ENCODE measurements around the gene GATA3.

The GATA3 gene

DNA sequence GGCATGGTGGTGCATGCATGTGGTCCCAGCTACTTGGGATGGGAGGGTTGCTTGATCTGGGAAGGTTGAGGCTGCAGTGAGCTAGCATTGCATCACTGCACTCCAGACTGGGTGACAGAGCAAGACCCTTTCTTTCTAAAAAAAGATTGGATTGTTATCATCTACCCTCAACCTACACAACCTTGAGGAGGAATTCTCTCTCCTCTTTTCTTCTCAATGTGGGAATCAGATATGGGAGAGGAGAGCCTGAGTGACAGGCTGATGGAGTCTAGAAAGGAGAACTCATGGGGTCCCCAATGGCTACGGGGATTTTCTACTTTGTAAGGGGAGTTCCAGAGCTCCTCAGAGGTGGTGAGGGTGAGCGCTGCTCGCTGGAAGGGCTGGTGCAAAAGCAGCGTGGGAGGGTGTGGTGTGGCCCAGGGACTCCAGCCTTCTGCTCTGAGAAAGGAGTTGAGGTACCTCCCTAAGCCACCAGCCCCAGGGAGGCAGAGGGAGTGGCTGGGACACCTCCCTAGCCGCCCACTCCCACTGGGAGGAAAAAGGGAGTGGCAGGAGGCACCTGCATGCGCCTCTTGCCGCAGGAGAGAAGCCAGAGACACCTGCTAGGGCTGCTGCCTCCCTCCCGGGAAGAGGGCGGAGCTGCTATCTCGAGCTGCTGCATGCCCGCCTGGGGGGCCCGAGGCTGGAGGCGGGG, 48.4 kb downstream of the GATA3 start:
- DNase-seq, result no peak

DNA sequence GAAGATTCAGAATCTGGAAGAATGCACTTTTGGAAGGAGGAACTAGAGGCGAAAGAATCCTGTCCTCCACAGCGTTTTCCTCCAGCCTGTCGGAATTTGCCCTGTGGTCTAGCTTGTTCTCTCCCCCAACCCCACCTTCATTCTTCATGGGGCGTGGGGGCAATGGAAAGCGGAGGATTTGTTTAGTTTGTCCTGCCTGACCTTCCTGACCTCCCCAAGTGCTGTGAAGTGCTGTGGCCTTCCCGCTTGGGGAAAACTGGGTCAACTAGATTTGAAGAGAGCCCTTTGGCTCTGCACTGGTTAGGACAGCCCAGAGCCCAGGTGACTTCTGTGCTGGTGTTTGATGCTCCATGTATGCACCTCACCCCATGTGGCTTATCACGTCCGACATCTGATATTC, 49.1 kb downstream of the GATA3 start:
- no peak for DNase-seq

DNA sequence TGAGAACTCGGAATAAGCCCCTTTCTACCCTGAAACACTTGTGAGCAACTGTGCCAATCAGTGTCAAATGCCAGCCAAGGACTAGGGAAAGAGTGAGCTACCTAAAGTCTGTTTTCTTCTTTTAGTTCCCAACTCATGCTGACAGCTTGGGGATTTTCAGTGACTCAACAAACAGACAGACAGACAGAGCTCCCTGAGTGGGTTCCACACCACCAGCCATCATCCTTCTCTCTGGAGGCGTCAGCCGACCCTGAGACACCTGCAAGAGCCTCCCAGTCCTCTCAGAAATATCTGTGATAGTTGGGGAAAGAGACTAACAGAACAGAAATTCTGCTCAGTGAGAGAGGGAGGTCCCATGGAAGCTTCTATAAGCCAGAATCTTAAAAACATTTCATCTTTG, 49.5 kb downstream of the GATA3 start:
- DNase-seq, result no peak

DNA sequence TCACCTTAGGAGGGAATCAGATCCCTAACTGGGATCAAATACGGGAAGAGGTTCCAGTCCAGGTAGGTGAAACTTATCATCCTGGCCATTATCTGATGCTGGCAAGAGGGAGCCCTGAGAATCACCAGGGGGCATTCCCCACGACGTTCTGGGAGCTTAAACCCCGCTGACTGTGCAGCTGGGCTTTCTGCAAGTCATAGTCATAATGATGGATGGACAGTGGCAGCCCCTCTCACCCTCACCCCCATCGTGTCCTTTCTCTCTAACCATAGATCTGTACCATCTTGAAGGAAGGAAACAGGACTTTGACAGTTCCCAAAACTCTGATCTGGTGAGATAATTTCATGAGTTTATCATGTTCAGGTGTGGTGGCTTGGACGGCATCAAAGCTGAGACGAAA, 50.2 kb downstream of the GATA3 start:
- no peak for DNase-seq

DNA sequence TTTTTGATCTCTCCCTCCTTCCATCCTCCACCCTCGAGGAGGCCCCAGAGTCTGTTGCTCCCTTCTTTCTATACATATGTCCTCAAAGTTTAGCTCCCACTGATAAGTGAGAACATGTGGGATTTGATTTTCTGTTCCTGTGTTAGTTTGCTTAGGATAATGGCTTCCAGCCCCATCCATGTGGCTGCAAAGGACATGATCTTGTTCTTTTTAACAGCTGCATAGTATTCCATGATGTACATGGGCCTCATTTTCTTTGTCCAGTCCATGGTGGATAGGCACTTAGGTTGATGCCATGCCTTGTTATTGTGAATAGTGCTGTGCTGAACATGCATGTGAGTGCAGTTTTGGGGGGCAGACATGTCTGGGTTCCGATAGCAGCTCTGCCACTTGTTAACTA, 51.4 kb downstream of the GATA3 start:
- DNase-seq, result no peak

DNA sequence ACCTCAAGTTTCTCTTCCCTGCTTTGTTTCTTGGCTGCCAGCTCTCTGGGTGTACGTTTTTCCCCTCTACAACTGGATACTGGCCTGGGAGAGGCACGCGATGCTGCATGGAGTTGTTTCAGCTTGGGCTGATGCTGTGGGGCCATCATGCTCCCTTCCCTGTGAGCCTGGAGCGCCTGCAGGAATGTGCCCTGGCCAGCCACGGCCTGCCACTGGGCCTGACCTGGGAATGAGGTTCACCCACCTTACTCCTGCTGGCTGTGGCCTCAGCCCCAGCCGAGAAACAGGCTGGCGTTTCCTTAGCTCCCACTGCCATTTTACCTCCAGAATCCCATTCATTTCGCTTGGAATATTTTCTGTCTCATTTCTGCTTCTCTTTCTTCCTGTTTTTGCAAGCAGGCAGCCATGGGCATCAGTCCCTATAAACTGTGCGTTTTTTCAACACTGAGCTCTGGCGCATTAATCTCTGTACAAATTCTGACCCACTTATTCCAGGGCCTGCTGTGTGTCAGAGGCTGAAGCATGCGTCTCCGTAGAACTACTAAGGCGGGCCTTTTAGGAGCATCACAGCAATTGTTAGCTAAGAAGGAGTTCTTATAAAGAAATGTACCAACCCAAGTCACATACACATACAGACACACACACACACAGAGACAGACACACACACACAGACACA, 57.9 kb downstream of the GATA3 start:
- DNase-seq, result no peak

DNA sequence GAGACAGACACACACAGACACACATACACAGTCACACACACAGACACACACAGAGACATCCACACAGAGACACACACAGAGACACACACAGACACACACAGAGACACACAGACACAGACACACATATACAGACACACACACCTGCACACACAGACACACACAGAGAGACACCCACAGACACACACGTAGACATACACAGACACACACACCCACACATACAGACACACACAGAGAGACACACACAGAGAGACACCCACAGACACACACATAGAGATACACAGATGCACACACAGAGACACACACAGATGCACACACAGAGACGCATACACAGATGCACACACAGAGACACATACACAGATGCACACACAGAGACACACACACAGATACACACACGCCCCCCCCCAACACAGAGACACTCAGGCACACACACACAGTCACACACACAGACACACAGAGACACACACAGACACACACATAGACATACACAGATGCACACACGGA, 58.5 kb downstream of the GATA3 start:
- no peak for DNase-seq

DNA sequence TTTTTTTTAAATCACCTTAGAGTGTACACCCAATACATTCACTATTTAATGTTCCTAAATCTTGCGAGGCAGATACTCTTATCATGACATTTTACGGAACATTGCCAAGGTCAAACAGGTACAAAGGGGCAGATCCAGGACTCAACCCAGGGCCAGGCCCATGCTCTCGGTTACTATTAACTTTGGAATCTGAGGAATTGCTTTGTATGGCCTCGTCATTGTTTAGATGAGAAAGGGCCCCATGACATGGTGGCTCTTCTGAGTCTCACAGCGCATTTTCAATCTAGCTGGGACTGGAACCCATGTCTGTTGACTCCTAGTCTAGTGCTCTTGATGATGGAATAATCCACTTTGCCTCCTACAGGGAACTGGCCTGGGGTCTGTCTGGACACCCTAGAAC, 59.1 kb downstream of the GATA3 start:
- no peak for DNase-seq

DNA sequence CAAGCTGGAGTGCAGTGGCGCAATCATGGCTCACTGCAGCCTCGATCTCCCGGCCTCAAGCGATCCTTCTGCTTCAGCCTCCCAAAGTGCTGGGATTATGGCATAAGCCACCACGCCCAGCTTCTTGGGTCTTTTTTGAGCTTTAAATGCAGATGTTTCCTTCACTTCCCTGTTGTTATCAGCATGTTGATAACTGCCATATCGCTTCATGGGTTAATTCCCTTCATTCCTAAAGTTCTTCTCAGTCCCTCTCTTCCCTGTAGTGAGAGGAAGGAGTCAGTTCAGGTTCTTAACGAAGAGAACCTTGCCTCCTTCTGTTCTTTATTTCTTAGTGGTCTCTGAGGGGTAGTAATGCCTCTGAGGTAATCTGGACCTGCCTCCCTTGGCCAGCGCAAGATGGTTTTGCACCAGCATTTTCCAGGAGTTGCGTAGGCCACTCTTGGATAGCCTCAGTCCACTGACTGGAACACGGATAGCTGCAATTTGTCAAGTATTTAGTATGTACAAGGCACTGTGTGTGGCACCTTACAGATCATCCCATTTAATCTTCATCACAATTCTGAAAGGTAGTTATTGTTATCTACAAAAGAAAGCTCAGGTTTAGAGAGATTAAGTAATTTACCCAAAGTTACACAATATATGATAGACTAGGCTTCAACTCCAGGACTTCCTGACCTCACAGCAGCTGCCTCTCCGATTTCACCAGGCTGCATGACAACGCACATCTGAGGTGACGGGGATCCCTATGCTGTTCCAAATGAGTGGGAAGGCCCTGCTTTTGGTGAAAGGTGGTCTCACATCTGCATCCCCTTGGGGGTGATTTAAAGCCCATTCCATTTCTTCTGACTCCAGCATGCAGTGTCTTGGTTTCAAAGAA, 60.5 kb downstream of the GATA3 start:
- DNase-seq, result no peak

DNA sequence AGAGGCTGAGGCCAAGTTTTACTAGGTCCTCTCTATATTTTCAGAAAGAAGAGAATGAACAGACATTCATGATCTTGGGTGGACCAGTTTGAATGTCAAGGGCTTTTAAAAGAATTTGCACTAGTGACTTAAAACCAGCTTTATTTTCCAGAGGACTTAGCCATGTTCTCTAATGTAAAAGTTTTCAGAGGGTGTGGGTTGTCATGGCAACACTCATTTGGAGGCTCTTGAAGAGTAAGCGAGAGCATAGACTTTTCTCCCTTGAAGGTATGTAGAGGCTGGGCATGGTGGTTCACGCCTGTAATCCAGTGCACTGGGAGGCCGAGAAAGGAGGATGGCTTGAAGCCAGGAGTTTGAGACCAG, 61.1 kb downstream of the GATA3 start:
- DNase-seq, result no peak

DNA sequence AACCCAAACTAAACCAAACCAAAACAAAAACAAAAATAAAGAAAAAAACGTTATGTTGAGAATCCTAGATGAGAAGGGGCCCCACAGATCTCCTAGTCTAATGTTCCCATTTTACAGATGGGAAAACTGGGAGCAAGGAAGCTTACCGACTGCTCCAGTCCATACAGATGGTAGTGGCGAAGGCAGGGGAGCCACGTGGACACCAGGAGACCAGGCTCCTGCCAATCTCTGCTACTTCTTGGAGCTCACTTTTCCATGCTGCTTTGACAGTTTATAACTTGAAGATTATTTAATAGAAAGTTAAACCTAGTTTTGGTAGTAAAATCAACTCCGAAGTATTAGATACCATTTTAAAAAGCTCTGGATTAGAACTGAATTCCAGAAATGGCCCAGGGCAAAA, 62.0 kb downstream of the GATA3 start:
- no peak for DNase-seq

DNA sequence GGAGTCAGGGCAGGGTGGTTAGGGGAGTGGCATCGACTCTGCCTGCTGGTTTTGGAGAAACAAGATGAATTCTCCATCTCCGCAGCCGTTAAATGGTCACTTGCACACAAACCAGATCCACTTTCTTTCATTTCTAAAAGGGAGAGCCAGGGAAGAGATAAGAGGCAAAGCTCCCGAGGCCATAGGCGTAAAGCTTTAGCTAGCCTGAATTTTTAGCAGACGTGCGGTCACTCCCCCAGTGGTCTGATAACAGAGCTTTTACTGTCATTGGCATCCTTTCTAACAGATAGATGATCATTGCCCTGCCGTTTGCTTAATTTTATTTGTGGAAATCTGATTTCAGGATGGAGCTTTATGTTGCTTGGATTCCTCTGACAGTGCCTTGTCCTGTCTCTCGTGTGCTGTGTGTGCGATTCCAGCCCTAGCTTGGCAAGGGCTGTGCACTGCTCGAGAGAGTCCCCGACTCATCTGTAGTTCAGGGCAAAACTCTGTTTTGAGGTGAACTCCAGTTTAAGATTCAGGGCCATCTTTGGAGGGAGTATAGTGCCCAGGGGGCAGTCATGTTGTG, 62.5 kb downstream of the GATA3 start:
- no peak for DNase-seq

DNA sequence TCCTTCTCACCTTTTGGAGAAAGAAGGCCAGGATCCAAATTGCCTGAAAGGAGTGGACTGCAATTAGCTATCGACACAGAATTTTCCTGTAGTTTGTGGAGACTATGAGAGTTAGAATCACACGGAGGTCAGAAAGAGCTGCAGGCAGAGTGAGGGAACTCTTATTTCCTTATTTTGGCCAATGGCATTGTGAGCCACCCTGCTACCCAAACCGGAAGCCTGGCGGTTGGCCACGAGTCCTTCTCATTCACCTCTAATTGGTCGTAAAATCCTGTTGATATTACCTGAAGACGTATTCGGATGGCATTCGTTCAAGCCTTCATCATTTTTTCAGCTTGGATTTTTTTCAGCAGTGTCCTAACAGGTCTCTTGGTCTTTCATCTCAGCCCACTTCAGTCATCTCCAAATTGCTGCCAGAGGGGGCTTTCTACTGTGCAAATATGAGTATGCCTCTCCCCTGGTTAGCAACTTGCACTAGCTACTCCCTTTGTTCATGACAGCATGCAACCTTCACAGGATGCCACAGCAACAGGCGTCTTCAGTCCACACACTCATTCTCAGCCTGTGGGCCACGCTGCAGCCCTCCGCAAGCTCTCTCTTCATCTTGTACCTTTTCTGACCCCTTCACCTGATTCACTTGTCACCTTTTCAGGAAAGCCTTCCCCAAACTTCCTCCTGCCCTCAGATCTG, 66.9 kb downstream of the GATA3 start:
- DNase-seq, result no peak

DNA sequence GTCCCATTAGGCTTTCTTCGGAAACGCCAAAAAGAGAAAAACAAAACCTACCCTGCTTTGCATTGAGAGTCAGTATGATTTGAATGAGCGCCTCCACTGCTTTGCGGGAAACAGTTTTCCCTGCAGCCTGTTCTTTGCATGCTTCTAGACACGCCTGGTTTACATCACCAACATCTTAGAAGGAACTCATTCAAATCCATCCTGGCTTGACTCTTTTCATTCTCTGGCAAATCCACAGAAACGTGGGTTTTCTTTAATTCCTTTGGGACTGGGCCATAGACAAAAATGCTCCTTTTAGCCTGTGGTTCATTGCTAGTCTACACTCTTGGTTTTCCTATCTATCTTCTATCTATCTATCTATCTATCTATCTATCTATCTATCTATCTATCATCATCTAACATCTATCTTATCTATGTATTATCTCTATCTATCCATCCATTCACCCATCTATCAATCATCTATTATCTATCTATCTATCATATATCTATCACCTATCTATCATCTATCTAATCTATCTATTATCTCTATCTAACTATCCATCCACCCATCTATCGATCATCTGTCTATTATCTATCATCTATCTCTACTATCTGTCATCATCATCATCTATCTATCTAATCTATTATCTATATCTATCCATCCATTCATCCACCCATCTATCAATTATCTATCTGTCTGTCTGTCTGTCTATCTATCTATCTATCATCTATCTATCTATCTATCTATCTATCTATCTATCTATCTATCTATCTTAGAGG, 68.3 kb downstream of the GATA3 start:
- no peak for DNase-seq

DNA sequence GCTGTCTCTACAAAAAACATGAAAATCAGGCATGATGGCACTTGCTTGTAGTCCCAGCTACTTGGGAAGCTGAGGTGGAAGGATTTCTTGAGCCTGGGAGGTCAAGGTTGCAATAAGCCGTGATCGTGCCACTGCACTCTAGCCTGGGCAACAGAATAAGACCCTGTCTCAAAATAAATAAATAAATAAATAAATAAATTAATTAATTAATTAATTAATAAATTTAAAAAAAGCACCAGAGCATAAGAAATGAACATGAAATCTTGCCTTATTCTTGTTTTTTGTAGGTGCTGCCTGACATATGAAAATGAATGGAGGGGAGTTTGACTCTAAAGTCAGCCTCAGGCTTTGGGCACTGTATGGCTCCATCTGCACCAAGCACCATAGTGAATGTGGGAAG, 69.9 kb downstream of the GATA3 start:
- no peak for DNase-seq
